Measurements from ENCODE around the gene TTC34.

TTC34 gene

GRCh38 chr1:2625311-2625710 lies 176.2 kb downstream of the TTC34 start:
- no peak for DNase-seq

DNA sequence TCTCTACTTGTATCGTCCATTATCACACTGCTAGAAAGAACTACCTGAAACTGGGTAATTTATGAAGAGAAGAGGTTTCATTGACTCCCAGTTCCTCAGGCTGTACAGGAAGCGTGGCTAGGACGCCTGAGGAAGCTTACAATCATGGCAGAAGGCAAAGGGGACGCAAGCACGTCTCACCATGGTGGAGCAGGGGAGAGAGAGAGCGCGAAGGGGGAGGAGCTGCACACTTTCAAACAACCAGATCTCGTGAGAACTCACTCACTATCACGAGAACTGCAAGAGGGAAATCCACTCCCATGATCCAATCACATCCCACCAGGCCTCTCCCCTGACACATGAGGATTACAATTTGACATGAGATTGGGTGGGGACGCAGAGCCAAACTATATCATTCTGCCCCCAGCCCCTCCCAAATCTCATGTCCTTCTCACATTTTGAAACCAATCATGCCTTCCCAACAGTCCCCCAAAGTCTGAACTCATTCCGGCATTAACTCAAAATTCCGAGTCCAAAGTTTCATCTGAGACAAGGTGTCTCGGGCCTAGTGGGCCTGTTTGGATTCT lies 176.7 kb downstream of the TTC34 start:
- DNase-seq = no peak

- DNase-seq = no peak
These were observed 177.7 kb downstream of the TTC34 start for GRCh38 chr1:2623571-2624337.

GRCh38 chr1:2617971-2618470 lies 183.5 kb downstream of the TTC34 start:
- no peak for DNase-seq

- DNase-seq = no peak
These were observed 187.3 kb downstream of the TTC34 start for GRCh38 chr1:2614145-2614544.

GRCh38 chr1:2612591-2613365 lies 188.7 kb downstream of the TTC34 start:
- DNase-seq = no peak

DNA sequence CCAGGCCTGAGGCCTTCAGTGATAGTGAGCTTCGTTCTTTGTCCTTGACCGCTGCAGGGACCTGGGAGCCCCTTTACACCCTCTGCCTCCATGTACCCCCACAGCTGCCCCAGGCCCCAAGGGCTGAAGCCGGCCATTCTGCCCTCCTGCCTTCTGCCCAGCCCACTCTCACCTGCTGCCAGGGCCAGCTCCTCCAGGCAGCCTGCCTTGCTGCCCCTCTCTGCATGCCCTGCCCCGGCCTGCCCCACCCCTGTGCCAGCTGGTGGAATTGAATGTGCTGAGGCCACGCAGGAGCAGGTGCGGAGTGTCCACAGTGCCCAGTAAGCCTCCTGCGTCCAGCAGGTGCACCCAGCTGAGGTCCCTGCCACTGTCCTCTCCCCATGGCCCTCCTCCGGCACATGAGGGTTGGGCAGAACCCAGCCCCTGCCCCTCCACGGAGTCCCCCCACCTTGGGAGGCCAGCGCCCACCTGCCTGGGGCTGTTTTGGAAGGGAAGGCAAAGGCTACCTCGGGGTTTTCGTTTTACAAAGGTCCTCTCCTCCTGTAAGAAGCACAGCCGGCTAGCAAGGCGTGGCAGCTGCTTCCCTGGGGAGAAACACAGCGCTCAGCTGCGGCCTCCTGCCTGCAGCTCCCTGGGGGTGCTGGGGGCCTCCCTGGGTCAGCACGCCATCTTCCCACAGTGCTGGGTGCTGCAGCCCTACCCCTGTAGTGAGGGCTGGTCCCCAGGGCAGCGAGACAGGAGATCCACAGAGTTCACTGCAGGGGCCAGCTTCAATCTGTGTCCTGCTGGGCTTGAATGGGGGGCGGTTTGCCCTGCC lies 189.7 kb downstream of the TTC34 start:
- no peak for DNase-seq

DNA sequence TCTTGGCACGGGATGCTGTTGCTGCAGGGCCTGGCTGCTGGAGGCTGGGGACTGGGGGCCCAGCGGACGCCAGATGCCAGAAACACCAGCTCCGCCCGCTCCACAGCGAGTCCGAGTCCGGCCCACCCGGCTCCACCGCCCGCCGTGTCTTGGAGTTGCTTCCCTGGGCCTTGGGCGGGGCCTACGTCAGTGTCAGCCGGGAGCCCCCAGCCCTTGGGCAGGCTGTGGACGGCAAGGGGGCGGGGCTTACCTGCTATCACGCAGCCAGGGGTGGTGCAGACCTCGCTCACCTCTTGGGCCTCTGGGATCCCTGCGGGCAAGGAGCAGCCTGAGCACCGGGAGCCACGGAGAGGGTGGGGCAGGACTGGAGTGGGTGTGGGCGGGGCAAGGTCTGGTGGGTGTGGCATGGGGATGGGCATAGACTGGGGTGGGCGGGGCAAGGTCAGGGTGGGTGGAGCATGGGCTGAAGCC lies 190.4 kb downstream of the TTC34 start:
- no peak for DNase-seq

- no peak for DNase-seq
These were observed 191.2 kb downstream of the TTC34 start for GRCh38 chr1:2610036-2610959.

DNA sequence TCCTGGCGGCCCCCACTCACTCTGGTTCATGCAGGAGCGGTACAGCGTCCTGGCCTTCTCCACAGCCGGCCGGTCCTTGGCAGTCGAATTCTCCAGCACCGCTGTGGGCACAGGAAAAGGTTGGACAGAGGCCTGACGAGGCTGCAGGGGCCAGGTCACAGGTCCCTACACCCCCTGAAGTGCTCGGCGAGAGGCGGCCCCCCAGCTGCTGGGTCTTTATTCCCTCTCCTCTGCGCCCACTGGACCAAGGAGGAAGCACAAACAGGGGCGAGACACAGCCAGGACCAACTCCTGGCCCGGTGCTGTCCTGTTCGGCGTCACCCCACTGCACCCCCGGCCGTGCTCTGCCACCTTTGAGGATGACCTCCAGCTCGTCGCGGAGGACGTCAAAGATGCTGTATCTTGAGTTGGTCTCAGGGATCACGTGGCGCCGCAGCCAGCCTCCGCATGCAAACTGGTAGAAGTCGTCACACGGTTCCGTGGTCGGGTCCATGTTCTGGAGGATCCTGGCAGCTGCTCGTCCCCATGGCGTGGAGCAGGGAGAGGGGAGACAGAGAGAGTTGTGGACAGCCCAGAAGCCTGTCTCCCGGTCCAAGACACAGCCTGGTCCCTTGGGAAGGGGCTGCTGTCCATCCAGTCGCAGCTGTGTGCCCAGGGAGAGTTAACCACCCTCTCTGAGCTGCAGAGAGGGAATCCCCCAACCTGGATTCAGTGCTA lies 192.0 kb downstream of the TTC34 start:
- no peak for DNase-seq

GRCh38 chr1:2607641-2608091 lies 193.8 kb downstream of the TTC34 start:
- no peak for DNase-seq

DNA sequence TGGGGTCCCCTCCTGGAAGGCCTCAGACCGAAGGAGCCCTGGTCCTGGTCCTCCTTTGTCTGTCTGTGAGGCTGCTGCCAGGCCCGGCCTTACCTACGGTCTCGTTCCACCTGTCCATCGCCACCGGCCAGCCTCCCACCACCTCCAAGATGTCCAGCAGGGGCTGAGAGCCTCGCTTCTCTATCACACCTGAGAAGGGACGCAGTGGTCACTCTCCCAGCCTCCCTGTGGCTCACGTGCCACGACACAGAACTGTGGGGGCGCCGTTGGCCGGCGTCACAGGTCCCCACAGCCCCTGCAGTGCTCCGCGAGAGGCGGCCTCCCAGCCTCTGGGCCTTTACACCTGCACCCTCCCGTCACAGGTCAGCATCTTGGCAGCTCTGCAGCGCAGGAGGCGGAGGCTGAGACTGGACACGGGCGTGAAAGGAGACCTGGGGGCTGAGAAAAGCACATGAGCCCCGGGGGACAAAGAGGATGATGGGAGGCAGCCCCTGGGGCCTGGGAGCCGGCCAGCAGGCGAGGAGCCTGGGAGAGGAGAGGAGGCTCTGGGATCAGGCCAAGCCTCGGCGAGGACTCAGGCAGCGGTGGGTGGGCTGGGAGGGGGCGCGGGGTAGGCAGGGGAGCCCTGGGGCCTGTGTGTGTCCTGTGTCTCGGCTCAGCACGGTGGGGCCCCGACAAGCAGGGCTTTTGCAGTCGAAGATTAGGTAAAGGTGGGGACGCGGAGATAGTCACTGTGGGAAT lies 194.4 kb downstream of the TTC34 start:
- DNase-seq = no peak

DNA sequence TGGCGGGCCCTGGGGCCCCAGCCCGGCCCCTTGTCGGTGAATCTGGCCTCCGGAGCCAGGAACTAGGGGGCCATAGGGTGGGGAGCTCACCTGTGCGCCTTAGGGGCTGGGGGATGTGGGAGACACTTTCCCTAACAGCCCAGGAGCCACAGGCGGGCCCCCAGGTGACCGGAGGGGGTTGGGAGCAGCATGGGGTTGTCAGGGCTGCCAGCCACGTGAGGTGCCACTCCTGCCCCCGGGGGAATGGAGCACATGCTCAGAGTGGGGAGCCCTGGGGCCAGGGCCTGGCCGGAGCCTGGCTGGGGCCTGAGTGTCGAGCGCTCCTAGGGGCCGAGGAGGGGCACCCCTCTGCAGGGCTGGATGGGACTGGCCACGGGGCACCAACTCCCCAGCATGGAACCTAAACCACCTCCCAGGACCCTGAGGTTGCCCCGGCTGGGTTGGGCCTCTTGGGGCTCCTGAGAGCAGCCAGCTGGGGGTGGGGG lies 195.1 kb downstream of the TTC34 start:
- no peak for DNase-seq

DNA sequence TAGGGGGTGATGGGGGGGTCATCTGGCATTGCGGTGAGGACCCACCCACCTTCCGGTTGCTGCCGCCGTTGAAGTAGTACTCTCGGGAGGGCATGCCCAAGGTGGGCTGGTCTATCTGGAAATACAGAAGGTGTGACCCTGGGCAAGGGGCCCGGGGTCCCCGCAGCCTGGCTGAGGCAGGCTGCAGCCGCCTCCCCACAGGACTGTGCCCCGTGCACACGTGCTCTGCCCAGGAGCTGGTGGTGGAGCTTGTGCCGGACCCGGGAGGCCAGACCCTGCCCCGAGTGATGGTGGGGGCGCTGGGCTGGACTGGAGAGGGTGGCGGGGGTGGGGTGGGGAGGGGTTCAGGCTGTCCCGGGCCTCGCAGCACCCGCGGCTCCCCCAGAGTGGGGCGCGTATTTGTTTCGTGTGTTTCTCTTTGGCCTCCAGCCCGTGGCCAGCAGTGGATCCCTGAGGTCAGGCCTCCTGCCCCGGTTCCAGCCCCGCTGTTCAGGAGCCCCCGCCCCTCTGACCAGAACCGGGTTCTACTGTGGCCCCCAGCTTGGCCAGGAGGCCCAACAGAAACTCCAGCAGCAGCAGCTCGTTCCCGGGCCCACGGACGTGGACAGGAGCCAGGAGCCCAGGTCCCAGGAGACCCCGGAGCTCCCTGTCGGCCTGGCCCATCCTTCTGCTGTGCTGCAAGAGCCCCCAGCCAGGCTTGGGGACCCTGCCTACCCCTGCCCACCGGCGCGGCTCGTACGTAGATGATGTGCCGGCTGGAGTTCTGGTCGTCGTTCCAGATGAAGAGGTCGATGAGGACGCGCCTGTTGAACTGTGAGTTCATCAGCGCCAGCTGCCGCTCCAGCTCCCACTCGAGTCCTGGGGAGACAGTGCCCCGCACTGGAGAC lies 195.7 kb downstream of the TTC34 start:
- no peak for DNase-seq

DNA sequence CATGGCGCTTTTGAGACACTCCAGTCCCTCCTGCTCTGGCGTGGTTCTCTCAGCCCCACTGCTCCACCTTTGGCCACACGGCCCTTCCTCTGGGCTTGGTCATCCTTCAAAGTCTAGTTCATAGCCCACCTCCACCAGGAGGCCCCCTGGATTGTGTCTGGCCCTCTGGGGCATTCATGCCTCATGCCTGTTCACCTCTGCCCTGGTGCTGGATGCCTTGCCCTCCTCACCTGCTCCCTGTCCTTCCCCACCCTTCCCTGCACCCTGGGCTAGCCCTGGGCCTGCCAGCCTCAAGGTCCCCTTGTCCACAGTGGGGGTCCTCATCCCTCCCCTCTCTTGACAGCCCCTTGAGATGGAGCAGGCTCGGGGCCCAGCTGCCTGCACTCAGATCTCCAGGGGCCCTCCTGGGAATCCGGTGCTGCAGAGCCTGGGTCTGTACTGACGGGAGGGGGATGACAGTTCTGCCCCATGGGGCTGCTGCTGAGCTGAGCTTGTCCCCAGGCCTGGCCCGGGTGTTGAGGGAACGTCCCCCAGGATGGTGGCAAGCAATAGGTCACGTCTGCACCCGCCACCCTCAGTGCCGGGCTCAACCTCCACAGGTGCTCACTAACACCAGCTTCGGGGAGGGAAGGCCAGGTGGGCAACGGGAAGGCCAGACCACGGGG lies 196.5 kb downstream of the TTC34 start:
- no peak for DNase-seq

DNA sequence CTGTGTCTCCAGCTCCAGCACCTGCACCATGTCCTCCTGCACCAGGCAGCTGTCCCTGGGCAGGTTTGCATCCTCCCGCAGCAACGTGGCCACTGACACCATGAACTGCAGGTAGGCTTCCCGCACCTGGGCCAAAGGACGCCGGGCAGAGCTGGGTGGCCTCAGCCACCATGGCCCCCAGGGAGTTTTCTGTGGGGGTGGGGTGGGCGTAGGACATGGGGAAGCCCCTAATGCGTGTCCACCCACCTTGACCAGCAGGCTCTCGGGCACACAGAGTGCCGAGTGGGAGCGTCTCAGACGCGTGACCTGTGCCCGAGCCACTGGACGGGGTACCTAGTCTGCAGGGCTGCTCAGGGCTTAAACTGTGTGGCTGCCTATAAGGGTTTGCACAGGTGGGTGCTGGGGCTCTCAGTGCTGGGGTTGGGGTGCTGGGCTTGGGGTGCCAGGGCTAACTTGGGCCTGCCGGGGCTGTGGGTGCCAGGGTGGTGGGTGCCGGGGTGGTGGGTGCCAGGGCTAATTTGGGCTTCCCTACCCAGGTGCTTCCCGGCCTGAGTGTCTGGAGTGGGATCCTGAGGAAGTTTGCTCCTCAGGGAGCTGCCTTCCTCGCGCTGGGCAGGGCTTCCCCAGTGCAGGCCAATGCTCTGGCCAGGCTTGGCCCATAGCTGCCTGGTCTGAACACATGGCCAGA lies 197.2 kb downstream of the TTC34 start:
- DNase-seq = no peak

- no peak for DNase-seq
These were observed 197.9 kb downstream of the TTC34 start for GRCh38 chr1:2603521-2604155.

All from CD4-positive, alpha-beta T cell treated with Interleukin-10 for 1 hour (primary cell).